HG03378 (cell line): ENCODE results near the gene ZNF69.
"Not testable (repeated sequence)": the region's sequence is repeated elsewhere in the genome, so short reads cannot be mapped to it uniquely, and the experiment has no call there.

ENCODE experiments used
- ATAC-seq: cut with Tn5 transposase; IDR thresholded peaks from one replicate; pipeline ENCODE4 v1.9.1; 2021; ENCODE audit warnings: mild to moderate bottlenecking, moderate library complexity; ENCODE audit not compliant: unreplicated experiment

ZNF69 gene

DNA sequence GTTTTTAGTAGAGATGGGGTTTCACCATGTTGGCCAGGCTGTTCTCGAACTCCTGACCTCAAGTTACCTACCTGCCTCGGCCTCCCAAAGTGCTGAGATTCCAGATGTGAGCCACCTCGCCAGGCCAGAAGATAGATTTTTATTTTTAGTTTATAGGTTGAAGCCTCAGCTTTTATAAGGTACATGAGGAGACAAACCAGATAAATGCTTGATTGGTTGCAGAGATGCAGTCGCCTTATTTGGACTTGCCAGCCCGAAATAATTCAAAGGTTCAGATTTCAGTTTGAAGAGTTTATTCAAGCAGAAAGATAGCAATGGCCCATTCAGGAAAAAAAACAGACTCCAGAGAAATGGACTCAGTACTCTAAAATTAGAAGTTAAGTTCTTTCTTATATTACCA lies 3.1 kb downstream of the ZNF69 start:
- ATAC-seq = no peak

DNA sequence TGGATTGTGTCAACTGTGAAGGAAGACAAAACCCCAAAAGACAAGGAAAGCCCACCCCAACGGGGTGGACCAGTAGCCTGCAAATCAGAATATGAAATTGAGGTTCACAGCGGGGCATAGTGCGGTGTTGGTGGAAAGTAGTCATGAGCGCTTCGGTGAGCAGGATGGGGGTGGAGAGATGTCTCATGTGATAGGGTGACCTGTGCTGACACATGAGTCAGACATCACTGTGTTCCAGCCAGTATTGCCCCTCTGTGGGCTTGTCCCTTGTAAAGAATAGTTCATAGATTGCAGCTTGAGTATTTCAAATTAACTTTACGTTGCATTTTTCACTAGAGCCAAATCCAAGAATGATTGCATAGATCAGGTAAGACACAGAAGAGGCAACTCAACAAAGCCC lies 7.3 kb downstream of the ZNF69 start:
- ATAC-seq = no peak

DNA sequence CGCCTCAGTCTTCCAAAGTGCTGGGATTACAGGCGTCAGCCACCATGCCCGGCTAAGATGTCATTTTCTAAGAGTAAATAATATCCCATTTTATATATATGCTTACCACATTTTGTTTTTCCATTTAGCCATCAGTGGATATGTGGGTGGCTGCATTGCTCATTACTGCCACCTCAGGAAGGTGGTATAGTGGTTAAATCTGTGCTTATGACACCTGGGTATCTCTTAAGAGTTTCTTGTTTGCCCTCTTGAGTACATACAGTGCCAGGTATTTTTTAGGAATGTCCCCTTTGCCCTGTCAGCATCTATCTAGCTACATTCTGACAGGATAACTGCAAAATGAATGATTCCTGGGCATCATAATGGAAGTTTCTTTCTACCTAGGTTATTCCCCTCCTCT lies 14.6 kb downstream of the ZNF69 start:
- no peak for ATAC-seq

DNA sequence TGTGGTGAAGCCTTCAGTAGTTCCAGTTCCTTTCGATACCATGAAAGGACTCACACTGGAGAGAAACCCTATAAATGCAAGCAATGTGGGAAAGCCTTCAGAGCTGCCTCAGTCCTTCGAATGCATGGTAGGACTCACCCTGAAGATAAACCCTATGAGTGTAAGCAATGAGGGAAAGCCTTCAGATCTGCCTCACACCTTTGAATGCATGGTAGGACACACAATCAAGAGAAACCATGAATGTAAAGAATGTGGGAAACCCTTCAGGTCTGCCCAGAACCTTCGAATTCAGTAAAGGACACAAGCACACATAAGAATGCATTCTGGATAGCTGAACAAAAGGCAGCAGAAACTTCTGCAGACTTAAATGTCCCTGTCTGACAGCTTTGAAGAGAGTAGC lies 18.3 kb downstream of the ZNF69 start:
- ATAC-seq = no peak

DNA sequence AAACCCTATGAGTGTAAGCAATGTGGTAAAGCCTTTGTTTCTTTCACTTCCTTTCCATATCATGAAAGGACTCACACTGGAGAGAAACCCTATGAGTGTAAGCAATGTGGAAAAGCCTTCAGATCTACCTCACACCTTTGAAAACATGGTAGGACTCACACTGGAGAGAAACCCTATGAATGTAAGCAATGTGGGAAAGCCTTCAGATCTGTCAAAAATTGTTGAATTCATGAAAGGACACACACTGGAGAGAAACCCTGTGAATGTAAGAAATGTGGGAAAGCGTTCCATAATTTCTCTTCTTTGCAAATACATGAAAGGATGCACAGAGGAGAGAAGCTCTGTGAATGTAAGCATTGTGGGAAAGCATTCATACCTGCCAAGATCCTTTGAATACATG lies 24.4 kb downstream of the ZNF69 start:
- not testable (repeated sequence) for ATAC-seq

DNA sequence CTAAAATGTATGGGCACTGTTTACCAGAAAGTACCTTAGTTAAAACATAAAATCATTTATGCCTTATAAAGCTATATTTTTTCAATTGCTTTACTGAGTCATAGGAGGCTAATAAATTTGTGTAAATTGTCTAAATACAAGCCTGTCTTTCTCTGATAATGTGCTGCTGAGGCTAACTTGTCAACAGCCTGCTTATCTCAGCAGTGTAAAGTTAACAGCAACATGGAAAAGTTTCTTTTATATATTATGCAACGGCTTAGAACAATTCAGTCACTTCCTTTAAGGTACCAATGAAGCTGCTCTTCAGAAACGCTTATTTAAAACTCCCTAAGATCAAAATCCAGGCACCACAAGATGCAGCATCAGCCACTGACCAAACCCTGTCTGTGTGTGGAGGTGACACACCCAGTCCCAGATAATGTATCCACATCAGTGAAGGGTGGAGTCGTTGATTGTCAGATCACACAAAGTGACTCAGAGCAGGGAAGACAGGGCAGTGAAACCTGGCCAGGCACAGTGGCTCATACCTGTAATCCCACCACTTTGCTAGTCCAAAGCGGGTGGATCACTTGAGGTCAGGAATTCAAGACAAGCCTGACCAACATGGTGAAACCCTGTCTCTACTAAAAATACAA lies 27.0 kb downstream of the ZNF69 start:
- not testable (repeated sequence) for ATAC-seq

DNA sequence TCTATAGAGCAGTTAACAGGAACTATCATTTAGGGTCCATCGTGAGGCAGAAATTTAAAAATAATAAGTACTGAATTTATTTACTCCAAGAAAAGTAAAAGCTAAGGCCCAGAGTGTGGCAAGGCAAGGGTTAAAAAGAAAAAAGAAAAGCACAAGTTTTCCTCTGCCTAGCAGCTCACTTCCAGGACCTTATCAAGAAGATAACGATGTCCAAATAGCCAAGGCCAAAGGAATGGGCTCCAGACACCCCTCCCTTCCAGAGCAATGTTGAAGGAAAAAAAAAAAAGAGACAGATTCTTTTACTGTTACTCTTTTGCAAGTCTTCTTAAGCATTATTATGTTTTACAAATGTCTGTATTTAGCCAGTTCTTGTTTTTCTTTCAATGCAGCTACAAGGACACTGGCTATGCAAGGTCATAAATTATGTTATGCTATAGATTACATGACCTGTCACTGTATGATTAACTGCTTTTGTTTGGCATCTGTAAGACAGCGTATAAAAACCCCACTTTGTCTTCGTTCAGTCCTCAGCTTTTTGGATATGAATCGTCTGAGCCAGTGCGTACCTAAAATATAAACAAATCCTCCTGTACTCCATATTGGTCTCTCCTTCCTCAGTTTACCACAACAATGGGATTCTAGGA lies 34.4 kb downstream of the ZNF69 start:
- ATAC-seq = no peak

DNA sequence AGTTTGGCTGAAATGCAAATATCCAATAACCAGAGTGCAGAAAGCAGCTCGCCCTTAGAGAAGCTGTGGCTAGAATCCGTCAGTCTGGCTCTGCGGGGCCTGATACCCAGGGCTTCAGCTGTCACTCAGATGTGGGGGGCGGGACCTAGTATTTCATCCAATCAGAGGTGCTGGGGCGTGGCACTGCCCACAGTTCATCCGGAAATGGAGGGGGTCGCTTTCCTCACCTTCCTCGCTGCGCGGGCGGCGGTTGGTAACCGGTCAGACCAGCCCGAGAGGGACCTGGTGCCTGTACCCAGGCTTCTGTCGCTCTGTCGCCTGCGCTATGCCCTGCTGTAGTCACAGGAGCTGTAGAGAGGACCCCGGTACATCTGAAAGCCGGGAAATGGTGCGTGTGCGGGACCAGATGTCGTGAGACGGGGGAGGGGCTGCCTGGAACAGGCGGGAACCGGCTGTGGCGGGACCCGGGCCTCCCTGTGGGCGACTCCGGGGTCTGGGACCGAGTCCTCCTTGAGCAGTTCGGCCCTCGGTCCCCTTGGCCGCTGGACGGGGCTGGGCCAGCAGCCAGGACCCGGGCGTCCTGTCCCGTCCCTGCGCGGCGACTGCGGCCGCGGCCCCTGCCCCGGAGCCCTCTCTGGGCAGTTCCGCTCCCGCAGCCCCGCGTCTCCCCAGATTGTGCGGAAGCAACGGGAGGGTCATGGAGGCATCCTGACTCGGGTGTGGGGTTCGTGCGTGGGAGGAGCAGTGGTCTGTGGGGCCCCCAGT lies 37.5 kb downstream of the ZNF69 start, which contains the start of gene ZNF700:
Gene ZNF700 (plus strand): TSS at position 222 of the 765 bp plus-strand sequence. CDS start 104 bp downstream, at position 326.
- ATAC-seq = peak; percentile 81

DNA sequence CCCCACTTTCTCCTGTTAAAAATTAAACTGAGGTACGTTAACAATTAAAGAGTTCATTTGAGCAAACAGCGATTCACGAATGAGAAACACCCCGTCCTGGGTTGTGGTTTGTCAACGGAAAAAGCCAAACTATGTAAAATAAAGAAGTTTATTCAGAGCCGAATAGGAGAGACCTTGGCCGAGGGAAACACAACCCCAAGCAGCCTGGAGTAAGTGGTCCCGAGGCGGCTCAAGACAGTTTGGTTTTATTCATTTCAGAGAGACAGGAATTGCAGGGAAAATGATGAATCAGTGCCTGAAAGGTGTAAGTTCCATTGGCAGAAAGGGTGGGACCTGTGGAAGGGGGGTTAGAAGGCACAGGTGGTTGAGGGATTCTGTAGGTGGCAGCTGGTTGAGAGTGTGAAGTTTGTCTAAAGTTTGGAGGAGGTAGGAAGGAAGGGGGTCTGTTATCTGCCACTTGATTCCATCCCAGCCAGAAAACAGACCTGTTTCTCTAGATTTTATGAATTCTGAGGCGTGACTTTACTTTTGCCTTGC lies 38.1 kb downstream of the ZNF69 start:
- not testable (repeated sequence) for ATAC-seq

DNA sequence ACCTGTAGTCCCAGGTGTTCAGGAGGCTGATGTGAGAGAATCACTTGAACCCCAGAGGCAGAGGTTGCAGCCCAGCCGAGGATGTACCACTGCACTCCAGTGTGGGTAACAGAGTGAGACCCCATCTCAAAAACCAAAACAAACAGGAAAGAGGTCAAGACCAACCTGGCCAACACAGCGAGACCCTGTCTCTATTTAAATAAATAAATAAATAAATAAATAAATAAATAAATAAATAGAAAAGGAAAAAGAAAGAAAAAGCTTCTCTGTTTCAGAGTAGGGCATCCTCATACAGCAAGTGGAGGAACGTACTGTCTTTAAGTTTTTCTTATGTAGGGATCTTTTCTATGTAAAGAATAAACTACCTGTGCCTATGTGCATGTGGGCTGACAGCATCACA lies 39.6 kb downstream of the ZNF69 start:
- no peak for ATAC-seq

DNA sequence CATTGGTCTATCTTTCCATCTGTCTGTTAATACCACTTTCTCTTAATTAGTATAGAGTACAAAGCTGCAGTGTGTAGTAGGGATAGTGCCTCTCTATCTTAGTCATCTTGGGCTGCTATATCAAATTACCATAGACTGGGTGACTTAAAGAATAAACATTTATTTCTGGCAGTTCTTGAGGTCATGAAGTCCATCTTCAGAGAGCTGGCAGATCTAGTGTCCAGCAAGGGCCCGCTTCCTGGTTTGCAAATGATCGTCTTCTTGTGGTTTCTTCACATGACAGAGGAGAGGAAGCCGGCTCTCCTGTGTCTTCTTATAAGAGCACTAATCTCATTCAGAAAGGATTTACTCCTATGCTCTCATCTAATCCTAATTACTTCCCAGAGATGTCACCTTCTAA lies 43.5 kb downstream of the ZNF69 start:
- no peak for ATAC-seq

DNA sequence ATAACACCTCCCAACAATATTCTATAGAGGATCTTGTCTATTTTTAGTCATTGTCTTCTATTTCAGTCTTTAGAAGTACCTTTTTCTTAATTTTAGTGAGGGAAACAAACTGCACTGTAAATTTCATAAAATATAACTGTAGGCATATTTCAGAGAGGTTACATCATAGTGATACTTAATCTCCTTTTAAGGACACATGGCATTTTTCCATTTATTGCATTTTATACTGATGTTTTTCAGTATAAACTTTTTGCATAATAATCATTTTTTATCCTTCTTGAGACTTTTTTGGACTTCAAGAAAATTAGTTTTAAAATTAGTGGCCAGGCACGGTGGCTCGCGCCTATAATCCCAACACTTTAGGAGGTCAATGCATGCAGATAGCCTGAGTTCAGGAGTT lies 43.9 kb downstream of the ZNF69 start:
- no peak for ATAC-seq

DNA sequence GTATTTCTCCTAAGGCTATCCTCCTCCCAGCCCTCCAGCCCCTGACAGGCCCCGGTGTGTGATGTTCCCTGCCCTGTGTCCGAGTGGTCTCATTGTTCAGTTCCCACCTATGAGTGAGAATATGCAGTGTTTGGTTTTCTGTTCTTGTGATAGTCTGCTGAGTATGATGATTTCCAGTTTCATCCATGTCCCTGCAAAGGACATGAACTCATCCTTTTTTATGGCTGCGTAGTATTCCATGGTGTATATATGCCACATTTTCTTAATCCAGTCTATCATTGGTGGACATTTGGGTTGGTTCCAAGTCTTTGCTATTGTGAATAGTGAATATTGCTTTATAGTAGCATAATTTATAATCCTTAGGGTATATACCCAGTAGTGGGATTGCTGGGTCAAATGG lies 48.2 kb downstream of the ZNF69 start:
- not testable (repeated sequence) for ATAC-seq

DNA sequence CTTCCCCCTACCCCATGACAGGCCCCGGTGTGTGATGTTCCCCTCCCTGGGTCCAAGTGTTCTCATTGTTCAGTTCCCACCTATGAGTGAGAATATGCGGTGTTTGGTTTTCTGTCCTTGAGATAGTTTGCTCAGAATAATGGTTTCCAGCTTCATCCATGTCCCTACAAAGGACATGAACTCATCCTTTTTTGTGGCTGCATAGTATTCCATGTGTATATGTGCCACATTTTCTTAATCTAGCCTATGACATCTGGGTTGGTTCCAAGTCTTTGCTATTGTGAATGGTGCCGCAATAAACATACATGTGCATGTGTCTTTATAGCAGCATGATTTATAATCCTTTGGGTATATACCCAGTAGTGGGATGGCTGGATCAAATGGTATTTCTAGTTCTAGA lies 50.8 kb downstream of the ZNF69 start:
- ATAC-seq = not testable (repeated sequence)

DNA sequence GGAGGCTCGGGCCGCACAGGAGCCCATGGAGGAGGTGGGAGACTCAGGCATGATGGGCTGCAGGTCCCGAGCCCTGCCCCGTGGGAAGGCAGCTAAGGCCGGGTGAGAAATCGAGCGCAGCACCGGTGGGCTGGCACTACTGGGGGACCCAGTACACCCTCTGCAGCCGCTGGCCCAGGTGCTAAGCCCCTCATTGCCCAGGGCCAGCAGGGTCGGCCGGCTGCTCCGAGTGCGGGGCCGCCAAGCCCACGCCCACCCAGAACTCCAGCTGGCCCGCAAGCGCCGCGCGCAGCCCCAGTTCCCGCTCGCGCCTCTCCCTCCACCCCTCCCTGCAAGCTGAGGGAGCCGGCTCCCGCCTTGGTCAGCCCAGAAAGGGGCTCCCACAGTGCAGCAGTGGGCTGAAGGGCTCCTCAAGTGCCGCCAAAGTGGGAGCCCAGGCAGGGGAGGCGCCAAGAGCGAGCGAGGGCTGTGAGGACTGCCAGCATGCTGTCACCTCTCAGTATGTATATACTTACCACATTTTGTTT lies 53.8 kb downstream of the ZNF69 start:
- ATAC-seq = not testable (repeated sequence)

DNA sequence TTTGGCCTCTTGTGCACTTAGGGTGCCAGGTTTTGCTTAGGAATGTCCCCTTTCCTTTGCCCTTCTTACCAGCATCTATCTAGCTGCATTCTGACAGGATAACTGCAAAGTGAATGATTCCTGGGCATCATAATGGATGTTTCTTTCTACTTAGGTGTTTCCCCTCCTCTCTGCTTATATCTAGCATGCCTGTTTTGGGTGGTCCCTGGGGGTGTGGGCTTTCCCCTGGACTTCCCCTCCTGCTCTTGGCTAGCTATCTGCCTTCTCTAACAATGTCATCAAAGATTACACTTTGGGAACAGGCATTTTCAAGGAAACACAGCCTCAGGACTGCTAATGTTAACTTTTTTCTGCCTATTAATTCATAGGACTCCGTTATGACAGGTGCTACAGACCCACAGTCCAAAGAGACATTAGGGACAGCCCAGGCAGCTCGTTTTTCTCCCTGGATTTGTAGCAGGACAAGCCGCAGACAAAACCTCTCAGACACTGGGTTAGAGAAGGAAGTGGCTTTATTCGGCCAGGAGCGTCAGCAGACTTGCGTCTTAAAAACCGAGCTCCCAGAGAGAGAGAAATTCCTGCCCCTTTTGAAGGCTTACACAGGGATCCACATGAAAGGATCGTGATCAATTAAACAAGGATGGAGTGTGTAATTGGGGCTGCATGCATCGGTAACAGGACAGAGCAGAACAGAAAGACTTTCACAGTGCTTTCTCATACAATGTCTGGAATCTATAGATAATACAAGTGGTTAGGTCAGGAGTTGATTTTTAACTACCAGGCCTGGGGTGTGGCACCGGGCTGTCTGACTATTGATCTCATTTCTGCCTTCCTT lies 54.6 kb downstream of the ZNF69 start:
- no peak for ATAC-seq

DNA sequence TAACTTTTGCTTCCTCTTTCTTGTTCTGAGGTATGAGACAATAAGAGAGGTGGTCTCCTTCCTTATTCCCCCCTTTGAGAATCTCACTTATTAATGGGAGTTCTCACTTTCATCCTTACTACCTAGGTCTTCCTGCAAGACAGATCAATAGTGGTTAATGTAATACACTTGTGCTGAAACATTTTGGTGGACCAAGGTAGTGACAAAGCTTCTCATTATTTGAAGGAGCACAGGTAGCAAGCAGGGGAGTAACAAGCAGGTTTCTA lies 55.2 kb downstream of the ZNF69 start:
- no peak for ATAC-seq

DNA sequence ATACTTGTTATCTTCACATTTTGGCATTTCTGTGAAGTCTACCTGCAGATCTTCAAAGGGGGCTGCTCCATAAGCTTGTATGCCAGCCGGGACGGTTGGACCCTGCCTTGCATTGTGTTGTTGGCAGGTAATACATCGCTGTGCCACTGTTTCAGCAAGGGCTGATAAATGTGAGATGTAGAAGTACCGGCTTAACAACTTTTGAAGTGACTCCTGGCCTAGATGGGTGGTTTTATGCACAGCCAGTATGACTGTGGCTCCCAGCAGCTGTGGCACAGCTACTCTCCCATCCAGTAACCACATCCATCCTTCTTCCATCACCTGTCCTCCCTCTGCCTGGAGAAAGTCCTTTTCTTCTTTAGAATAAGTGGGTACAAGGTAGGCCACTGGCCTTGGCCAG lies 57.1 kb downstream of the ZNF69 start:
- no peak for ATAC-seq

DNA sequence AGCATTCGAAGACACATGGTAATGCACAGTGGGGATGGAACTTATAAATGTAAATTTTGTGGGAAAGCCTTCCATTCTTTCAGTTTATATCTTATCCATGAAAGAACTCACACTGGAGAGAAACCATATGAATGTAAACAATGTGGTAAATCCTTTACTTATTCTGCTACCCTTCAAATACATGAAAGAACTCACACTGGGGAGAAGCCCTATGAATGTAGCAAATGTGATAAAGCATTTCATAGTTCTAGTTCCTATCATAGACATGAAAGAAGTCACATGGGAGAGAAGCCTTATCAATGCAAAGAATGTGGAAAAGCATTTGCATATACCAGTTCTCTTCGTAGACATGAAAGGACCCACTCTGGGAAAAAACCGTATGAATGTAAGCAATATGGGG lies 61.1 kb downstream of the ZNF69 start:
- ATAC-seq = no peak

DNA sequence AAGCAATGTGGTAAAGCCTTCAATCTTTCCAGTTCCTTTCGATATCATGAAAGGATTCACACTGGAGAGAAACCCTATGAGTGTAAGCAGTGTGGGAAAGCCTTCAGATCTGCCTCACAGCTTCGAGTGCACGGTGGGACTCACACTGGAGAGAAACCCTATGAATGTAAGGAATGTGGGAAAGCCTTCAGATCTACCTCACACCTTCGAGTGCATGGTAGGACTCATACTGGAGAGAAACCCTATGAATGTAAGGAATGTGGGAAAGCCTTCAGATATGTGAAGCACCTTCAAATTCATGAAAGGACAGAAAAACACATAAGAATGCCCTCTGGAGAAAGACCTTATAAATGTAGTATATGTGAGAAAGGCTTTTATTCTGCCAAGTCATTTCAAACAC lies 61.6 kb downstream of the ZNF69 start:
- ATAC-seq = no peak

DNA sequence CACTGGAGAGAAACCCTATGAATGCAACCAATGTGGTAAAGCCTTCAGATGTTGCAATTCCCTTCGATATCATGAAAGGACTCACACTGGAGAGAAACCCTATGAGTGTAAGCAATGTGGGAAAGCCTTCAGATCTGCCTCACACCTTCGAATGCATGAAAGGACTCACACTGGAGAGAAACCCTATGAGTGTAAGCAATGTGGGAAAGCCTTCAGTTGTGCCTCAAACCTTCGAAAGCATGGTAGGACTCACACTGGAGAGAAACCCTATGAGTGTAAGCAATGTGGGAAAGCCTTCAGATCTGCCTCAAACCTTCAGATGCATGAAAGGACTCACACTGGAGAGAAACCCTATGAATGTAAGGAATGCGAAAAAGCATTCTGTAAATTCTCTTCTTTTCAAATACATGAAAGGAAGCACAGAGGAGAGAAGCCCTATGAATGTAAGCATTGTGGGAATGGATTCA lies 62.1 kb downstream of the ZNF69 start:
- ATAC-seq = not testable (repeated sequence)
